ENCODE results near the gene SERPINI2.

DNA sequence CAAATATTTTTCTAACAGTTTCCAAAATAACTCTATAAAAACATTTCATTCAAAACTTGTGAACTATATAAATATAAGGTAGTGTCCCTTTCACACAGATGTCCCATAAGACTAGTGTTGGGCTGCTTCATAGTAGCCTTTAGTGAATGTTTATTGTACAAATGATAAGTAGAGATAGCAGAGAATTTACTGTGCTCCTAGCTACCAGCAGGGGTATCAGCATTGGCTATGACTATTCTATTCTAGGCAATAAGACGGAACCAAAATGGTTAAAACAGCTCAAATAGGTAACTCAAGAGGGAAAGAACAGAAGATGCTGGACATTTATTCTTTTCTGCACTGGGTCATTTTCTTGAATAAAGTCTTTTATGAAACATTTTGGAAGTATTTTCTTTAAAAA, 22.6 kb downstream of the SERPINI2 start:
- TF ChIP-seq, protein P1, sequence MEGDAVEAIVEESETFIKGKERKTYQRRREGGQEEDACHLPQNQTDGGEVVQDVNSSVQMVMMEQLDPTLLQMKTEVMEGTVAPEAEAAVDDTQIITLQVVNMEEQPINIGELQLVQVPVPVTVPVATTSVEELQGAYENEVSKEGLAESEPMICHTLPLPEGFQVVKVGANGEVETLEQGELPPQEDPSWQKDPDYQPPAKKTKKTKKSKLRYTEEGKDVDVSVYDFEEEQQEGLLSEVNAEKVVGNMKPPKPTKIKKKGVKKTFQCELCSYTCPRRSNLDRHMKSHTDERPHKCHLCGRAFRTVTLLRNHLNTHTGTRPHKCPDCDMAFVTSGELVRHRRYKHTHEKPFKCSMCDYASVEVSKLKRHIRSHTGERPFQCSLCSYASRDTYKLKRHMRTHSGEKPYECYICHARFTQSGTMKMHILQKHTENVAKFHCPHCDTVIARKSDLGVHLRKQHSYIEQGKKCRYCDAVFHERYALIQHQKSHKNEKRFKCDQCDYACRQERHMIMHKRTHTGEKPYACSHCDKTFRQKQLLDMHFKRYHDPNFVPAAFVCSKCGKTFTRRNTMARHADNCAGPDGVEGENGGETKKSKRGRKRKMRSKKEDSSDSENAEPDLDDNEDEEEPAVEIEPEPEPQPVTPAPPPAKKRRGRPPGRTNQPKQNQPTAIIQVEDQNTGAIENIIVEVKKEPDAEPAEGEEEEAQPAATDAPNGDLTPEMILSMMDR (conservative IDR thresholded peaks at IDR 0.05; ENCODE audit: low read length), result no peak
- TF ChIP-seq EZH2phosphoT487 (IDR thresholded peaks at IDR 0.05; ENCODE audit: borderline replicate concordance, low read depth, low read length), result no peak

All from OCI-LY7 (cell line).